Stimulated activated CD4-positive, alpha-beta T cell treated with anti-CD3 and anti-CD28 coated beads, Interleukin-2, amount 100 ng/mL, for 4 hours (primary cell): ENCODE data around the gene MYO1A.
A peak's percentile ranks its signal among the peaks of the same experiment; 100 is the strongest.
"Not testable (repeated sequence)": the region's sequence is repeated elsewhere in the genome, so short reads cannot be mapped to it uniquely, and the experiment has no call there.

Experiments
- DNase-seq: peaks from one replicate; pipeline ENCODE4 v3.0.0-alpha.2; 2020; ENCODE audit warnings: low read depth

MYO1A gene

GRCh38 chr12:57087010-57087690 lies 37.2 kb upstream of the MYO1A start:
- peak; percentile 96 for DNase-seq

GRCh38 chr12:57086493-57087009 lies 36.6 kb upstream of the MYO1A start:
- peak; percentile 81 for DNase-seq

- no peak for DNase-seq
Measured at GRCh38 chr12:57085999-57086492, 36.1 kb upstream of the MYO1A start.

GRCh38 chr12:57080855-57081254 lies 30.9 kb upstream of the MYO1A start:
- DNase-seq = no peak

- DNase-seq = no peak
Measured at GRCh38 chr12:57079821-57080220, 29.9 kb upstream of the MYO1A start.

GRCh38 chr12:57078519-57079404 lies 28.8 kb upstream of the MYO1A start, which contains the start of gene NEMP1:
NEMP1 (minus strand) TSS chr12:57078791; CDS start chr12:57078745, 46 bp downstream.
- peak; percentile 96 for DNase-seq

GRCh38 chr12:57073566-57074450 lies 23.9 kb upstream of the MYO1A start:
- DNase-seq = not testable (repeated sequence)

- no peak for DNase-seq
Measured at GRCh38 chr12:57072661-57073060, 22.7 kb upstream of the MYO1A start.

GRCh38 chr12:57069523-57069922 lies 19.6 kb upstream of the MYO1A start:
- DNase-seq = peak; percentile 52

GRCh38 chr12:57066245-57066644 lies 16.3 kb upstream of the MYO1A start:
- DNase-seq = no peak

GRCh38 chr12:57063991-57064685 lies 14.2 kb upstream of the MYO1A start:
- DNase-seq = peak; percentile 67

GRCh38 chr12:57058454-57058853 lies 8.5 kb upstream of the MYO1A start:
- DNase-seq = no peak

GRCh38 chr12:57057067-57057751 lies 7.3 kb upstream of the MYO1A start:
- DNase-seq = no peak

GRCh38 chr12:57055824-57056223 lies 5.9 kb upstream of the MYO1A start:
- no peak for DNase-seq

GRCh38 chr12:57053901-57054300 lies 4.0 kb upstream of the MYO1A start:
- not testable (repeated sequence) for DNase-seq

- DNase-seq = not testable (repeated sequence)
Measured at GRCh38 chr12:57053146-57053545, 3.2 kb upstream of the MYO1A start.

GRCh38 chr12:57051011-57051410 lies 1.1 kb upstream of the MYO1A start:
- no peak for DNase-seq

- no peak for DNase-seq
Measured at GRCh38 chr12:57049119-57049446, 846 bp downstream of the MYO1A start.

GRCh38 chr12:57048423-57049118 lies 1.4 kb downstream of the MYO1A start:
- DNase-seq = no peak

GRCh38 chr12:57047981-57048380 lies 1.9 kb downstream of the MYO1A start:
- DNase-seq = no peak
